Measurements from ENCODE around the gene OR51B5. TPM values are rescaled to one million over a fixed set of nuclear protein-coding genes. Genes with fewer than 3 reads are reported as not detected.
"Not testable (repeated sequence)": the region's sequence is repeated elsewhere in the genome, so short reads cannot be mapped to it uniquely, and the experiment has no call there.

The OR51B5 gene
- total and polyA plus RNA-seq, 3 experiments from 2014 or later, result not detected

DNA sequence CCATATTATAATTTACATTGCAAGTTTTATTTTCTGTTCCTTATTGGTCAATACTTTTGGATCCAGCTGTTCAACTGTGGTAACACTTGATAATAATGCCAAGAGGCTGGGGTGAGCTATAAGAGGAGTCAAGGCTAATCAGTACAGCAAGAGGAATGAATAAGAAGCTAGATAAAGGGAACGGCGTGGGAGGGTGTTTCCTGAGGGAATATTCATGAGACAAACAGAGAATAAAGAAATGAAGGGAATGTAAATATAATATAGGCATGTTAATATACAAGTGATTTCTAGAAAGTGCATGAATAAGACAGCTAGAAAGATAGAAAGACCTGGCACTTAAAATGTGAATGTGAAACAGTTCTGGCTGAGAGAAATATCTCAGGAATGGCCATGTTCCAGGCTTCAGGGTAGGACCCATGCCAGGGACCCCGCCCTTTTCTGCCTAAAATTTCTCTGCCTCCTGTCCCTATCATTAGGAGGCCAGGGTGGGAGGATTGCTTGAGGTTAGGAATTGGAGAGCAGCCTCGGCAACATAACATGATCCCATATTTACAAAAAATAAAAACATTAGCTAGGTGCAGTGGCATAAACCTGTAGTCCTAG is 45.5 kb downstream of the OR51B5 start:
- no peak for DNase-seq
- Mint-ChIP-seq H3K9me3 (peaks cover 0 to 2% (median 0%) of the 10 kb centered on the region in 5 donors), H3K27ac (no peak overlapping the region), H3K4me3 (no peak overlapping the region), H3K27me3 (peaks cover 2 to 5% of the 10 kb centered on the region in 2 donors), H3K36me3 (no peaks in the 10 kb centered on the region), H3K4me1 (no peaks in the 10 kb centered on the region)
- Histone ChIP-seq H3K27me3 (ENCODE audit: insufficient read depth, low read length, poor library complexity, severe bottlenecking) (no peaks in the 10 kb centered on the region), H3K4me1 (ENCODE audit: insufficient read depth, low read length) (no peaks in the 10 kb centered on the region), H3K36me3 (ENCODE audit: insufficient read depth, low read length) (no peaks in the 10 kb centered on the region), H3K9me3 (ENCODE audit: low read length) (no peaks in the 10 kb centered on the region), H3K4me3 (ENCODE audit: low read length) (no peak overlapping the region), H3K27ac (ENCODE audit: low read depth, low read length) (no peak overlapping the region)
- ChIA-PET CTCF (no interaction called here), POLR2A (no interaction called here)

DNA sequence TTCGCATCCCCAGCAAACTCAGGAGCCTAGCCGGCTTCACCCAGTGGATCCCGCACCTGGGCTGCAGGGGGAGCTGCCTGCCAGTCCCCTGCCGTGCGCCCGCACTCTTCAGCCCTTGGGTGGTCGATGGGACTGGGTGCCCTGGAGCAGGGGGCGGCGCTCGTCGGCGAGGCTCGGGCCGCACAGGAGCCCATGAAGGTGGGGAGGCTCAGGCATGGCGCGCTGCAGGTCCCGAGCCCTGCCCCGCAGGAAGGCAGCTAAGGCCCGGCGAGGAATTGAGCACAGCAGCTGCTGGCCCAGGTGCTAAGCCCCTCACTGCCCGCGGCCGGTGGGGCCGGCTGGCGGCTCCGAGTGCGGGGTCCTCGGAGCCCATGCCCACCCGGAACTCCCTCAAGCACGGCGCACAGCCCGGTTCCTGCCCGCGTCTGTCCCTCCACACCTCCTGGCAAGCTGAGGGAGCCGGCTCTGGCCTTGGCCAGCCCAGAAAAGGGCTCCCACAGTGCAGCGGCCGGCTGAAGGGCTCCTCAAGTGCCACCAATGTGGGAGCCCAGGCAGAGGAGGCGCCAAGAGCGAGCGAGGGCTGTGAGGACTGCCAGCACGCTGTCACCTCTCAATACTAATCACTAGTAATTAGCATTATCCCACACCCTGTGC is 48.9 kb downstream of the OR51B5 start:
- H3K27ac Mint-ChIP-seq; H3K36me3 ChIP-seq (ENCODE audit: insufficient read depth, low read length); H3K27me3 Mint-ChIP-seq; H3K36me3 Mint-ChIP-seq; DNase-seq; H3K4me3 Mint-ChIP-seq; POLR2A ChIA-PET; H3K4me3 ChIP-seq (ENCODE audit: low read length); H3K9me3 ChIP-seq (ENCODE audit: low read length); H3K27me3 ChIP-seq (ENCODE audit: insufficient read depth, low read length, poor library complexity, severe bottlenecking); H3K4me1 Mint-ChIP-seq; H3K4me1 ChIP-seq (ENCODE audit: insufficient read depth, low read length); CTCF ChIA-PET; H3K27ac ChIP-seq (ENCODE audit: low read depth, low read length); H3K9me3 Mint-ChIP-seq: not testable (repeated sequence)

DNA sequence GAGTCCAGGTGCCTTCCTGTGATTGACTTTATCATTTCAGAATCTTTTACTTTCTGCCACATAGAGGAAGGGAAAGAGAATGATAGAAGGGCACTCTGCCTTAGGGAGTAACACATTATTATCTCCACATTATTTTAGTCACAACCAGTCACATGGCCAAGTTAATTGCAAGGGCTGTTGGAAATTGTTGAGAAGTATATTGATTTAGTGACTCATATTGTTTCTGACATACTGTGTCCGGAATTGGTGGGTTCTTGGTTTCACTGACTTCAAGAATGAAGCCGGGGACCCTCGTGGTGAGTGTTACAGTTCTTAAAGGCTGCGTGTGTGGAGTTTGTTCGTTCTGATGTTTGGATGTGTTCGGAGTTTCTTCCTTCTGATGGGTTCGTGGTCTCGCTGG is 50.3 kb downstream of the OR51B5 start:
- no peak overlapping the region for H3K27ac Mint-ChIP-seq
- H3K4me1 Mint-ChIP-seq, result no peaks in the 10 kb centered on the region

More for the DNA sequence above, 50.3 kb downstream of the OR51B5 start:
- no peak for DNase-seq
- Histone ChIP-seq H3K36me3 (ENCODE audit: insufficient read depth, low read length) (no peaks in the 10 kb centered on the region), H3K4me1 (ENCODE audit: insufficient read depth, low read length) (no peaks in the 10 kb centered on the region), H3K27ac (ENCODE audit: low read depth, low read length) (no peak overlapping the region), H3K9me3 (ENCODE audit: low read length) (no peaks in the 10 kb centered on the region), H3K4me3 (ENCODE audit: low read length) (no peak overlapping the region), H3K27me3 (ENCODE audit: insufficient read depth, low read length, poor library complexity, severe bottlenecking) (no peaks in the 10 kb centered on the region)
- ChIA-PET CTCF (no interaction called here), POLR2A (no interaction called here)
- peaks cover 0 to 2% (median 0%) of the 10 kb centered on the region in 5 donors for H3K9me3 Mint-ChIP-seq
- H3K36me3 Mint-ChIP-seq, result no peaks in the 10 kb centered on the region
- H3K27me3 Mint-ChIP-seq, result peaks cover 2 to 5% of the 10 kb centered on the region in 2 donors
- H3K4me3 Mint-ChIP-seq, result no peak overlapping the region

Other genes starting within 250 kb of the OR51B5 start
- not detected for gene OR52A5, start 205.2 kb downstream of the OR51B5 start, total RNA-seq
- not detected for gene OR52A5, start 205.2 kb downstream of the OR51B5 start, polyA plus RNA-seq
- gene OR52A1, start 188.8 kb downstream of the OR51B5 start, total RNA-seq, result not detected
- not detected for gene OR52A1, start 188.8 kb downstream of the OR51B5 start, polyA plus RNA-seq
- not detected for gene OR51V1, start 142.8 kb downstream of the OR51B5 start, total RNA-seq
- not detected for gene OR51V1, start 142.8 kb downstream of the OR51B5 start, polyA plus RNA-seq
- not detected for gene HBB, start 116.5 kb downstream of the OR51B5 start, total RNA-seq
- gene HBB, start 116.5 kb downstream of the OR51B5 start, polyA plus RNA-seq, result not detected
- gene HBD, start 109.0 kb downstream of the OR51B5 start, total RNA-seq, result not detected
- gene HBD, start 109.0 kb downstream of the OR51B5 start, polyA plus RNA-seq, result not detected
- gene HBG1, start 93.7 kb downstream of the OR51B5 start, total RNA-seq, result not detected
- gene HBG1, start 93.7 kb downstream of the OR51B5 start, polyA plus RNA-seq, result not detected
- not detected for gene HBG2, start 88.7 kb downstream of the OR51B5 start, total RNA-seq
- gene HBG2, start 88.7 kb downstream of the OR51B5 start, polyA plus RNA-seq, result not detected
- not detected for gene HBE1, start 73.6 kb downstream of the OR51B5 start, total RNA-seq
- not detected for gene HBE1, start 73.6 kb downstream of the OR51B5 start, polyA plus RNA-seq
- gene OR51B4, start 41.6 kb downstream of the OR51B5 start, total RNA-seq, result not detected
- not detected for gene OR51B4, start 41.6 kb downstream of the OR51B5 start, polyA plus RNA-seq
- gene OR51B2, start 19.2 kb downstream of the OR51B5 start, total RNA-seq, result not detected
- not detected for gene OR51B2, start 19.2 kb downstream of the OR51B5 start, polyA plus RNA-seq
- not detected for gene OR51B6, start 8.0 kb upstream of the OR51B5 start, total RNA-seq
- not detected for gene OR51B6, start 8.0 kb upstream of the OR51B5 start, polyA plus RNA-seq
- gene OR51M1, start 40.3 kb upstream of the OR51B5 start, total RNA-seq, result not detected
- gene OR51M1, start 40.3 kb upstream of the OR51B5 start, polyA plus RNA-seq, result not detected
- gene OR51Q1, start 78.6 kb upstream of the OR51B5 start, total RNA-seq, result not detected
- gene OR51Q1, start 78.6 kb upstream of the OR51B5 start, polyA plus RNA-seq, result not detected
- gene OR51I1, start 98.0 kb upstream of the OR51B5 start, total RNA-seq, result not detected
- not detected for gene OR51I1, start 98.0 kb upstream of the OR51B5 start, polyA plus RNA-seq
- not detected for gene OR51I2, start 105.8 kb upstream of the OR51B5 start, total RNA-seq
- not detected for gene OR51I2, start 105.8 kb upstream of the OR51B5 start, polyA plus RNA-seq
- gene OR52D1, start 145.2 kb upstream of the OR51B5 start, total RNA-seq, result not detected
- not detected for gene OR52D1, start 145.2 kb upstream of the OR51B5 start, polyA plus RNA-seq
- not detected for gene UBQLN3, start 166.4 kb upstream of the OR51B5 start, total RNA-seq
- gene UBQLN3, start 166.4 kb upstream of the OR51B5 start, polyA plus RNA-seq, result not detected
- gene UBQLNL, start 173.2 kb upstream of the OR51B5 start, total RNA-seq, result not detected
- gene UBQLNL, start 173.2 kb upstream of the OR51B5 start, polyA plus RNA-seq, result not detected
- not detected for gene OR52H1, start 205.0 kb upstream of the OR51B5 start, total RNA-seq
- not detected for gene OR52H1, start 205.0 kb upstream of the OR51B5 start, polyA plus RNA-seq
- not detected for gene OR52B6, start 237.4 kb upstream of the OR51B5 start, total RNA-seq
- gene OR52B6, start 237.4 kb upstream of the OR51B5 start, polyA plus RNA-seq, result not detected